ENCODE measurements around the gene TBC1D16.

The TBC1D16 gene

DNA sequence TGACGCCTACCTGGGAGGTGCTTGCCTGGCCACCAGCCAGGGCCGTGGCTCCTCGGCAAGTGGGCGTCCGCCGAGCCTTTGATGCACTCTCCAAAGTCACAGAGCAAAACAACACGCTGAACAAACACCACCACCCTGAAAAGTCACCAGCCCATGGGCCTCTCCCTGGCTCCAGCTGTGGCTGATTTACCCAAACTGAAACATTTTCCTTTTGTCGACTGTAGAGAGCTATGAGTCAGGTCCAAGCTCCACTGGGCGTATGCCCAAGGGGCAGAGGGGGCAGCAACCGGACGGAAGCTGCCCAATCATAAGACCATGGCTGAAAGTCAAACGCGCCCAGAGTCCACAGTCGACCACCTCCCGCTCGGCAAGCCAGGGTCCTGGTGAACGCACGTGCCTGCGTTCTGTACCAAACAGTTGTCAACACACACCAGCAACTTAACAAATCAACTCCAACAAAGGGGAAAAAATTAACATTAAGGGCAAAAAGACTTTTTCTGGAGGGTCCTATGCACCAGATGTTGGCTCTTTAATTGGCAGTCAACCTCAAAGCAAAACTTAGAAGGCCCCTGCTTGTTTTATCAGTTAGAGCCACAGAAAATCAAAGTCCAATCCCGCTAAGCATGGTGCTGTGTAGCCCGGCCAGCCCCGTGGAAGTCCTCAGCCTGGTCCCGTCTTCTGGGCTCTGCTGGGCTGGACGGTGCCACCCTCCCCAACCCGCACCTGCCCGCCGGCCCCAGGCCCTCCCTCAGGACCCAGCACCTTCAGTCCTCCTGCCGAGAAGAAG is 47.3 kb downstream of the TBC1D16 start:
- no peak for DNase-seq (ENCODE audit: low read depth, low spot score)

DNA sequence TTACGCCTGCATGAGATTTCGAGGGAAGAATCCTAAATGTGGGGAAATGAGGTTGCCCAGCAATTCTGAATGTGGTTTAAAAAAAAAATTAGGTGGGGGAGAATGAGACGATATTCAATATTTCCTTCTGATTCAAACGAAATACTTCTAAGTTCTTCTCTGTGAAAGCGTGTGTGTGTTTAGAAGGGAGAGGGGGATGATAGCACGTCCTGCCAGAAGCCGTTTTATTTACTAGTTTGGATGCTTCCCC is 47.8 kb downstream of the TBC1D16 start:
- no peak for DNase-seq (ENCODE audit: low read depth, low spot score)

- DNase-seq (ENCODE audit: low read depth, low spot score): no peak
Measured at GRCh38 chr17:79987187-79987934, 48.3 kb downstream of the TBC1D16 start.

- no peak for DNase-seq (ENCODE audit: low read depth, low spot score)
Measured at GRCh38 chr17:79986411-79987186, 49.1 kb downstream of the TBC1D16 start.

DNA sequence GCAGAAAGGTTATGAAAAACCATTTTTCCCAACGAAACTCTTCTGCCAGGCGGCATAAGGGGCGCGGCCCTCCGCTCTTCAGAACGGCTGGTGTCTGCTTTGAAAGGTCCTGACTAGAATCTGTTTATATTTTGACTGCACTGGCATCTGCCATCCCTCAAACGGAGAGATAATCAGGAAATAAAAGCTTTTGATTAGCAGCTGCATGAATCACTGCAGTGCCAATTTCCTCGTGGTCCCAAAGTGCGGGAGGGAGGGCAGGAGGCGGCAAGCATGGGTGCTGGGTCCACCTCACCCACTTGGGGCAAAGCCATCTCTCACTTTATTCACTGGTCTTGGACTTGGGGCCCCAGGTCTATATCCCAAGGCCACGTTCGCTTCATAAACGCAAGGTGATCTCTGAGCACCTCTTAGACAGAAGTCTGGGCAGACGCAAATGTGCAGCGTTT is 49.7 kb downstream of the TBC1D16 start:
- DNase-seq (ENCODE audit: low read depth, low spot score): no peak

GRCh38 chr17:79985361-79985942 is 50.2 kb downstream of the TBC1D16 start:
- no peak for DNase-seq (ENCODE audit: low read depth, low spot score)

DNA sequence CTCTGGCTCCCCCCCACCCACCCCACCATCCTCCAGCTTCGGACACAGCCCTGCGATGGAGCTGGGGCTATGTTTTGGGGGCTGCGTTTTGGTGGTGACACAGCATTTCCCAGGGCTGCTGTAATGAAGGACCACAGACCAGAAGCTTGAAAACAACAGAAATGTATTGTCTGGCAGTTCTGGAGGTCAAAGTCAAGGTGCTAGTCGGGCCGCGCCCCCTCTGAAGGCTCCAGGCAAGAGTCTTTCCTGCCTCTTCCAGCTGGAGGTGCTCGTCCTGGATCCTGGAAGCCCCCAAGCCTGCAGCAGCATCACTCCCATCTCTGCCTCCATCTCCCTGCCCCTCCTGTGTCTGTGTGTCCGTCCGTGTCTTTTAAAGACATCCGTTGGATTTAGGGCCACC is 50.8 kb downstream of the TBC1D16 start:
- no peak for DNase-seq (ENCODE audit: low read depth, low spot score)

DNA sequence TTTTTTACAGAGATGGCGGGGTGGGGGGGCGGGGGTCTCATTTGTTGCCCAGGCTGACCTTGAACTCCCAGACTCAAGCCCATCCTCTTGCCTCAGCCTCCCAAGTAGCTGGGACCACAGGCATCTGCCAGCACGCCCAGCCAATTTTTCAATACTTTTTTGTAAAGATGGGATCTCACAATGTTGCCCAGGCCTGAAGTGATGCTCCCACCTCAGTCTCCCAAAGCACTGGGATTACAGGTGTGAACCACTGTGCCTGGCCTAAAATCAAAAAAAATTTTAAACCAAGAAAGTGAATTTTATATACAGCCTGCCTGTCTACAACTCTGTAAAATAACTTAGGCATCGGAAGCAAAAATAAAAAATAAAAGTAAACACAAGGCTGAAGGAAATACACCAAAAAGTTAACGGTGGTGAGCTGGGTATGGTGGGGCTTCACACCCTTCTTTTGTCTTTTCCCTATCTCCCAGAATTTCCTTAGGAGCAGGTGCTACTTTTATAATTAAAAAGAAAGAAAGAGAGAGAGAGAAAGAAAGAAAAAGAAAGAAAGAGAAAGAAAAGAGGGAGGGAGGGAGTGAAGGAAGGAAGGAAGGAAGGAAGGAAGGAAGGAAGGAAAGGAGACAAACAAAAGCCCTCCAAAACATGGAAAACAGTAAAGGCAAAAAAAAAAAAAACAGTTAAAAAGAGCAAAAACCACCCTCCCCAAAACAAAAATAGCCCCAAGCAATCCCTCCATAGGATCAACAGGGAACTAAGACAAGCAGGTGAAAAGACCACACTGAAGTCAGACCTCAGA is 51.4 kb downstream of the TBC1D16 start:
- no peak for DNase-seq (ENCODE audit: low read depth, low spot score)

GRCh38 chr17:79983456-79983855 is 52.2 kb downstream of the TBC1D16 start:
- DNase-seq (ENCODE audit: low read depth, low spot score): no peak

- DNase-seq (ENCODE audit: low read depth, low spot score): no peak
Measured at GRCh38 chr17:79982986-79983385, 52.7 kb downstream of the TBC1D16 start.

GRCh38 chr17:79981661-79982101 is 54.0 kb downstream of the TBC1D16 start:
- no peak for DNase-seq (ENCODE audit: low read depth, low spot score)

DNA sequence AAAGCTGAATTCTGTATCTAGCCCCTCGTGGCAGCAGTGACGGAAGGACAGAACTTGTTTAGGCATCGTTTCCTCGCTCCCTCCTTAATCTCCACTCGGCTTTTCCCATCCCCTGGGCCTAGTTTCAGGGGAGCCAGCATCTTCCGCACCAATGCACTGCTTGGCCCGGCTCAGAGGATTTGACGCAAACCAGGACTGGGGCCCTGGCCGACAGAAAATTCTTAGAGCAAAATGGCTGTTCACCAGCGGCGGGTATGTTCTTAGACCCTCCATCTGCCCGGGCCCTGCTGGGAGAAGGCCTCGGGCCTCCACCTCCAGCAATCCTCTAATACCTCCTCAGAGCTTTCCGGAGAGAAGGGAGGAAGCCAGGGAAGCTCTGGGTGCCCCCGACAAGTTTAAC is 54.6 kb downstream of the TBC1D16 start:
- DNase-seq (ENCODE audit: low read depth, low spot score): no peak

DNA sequence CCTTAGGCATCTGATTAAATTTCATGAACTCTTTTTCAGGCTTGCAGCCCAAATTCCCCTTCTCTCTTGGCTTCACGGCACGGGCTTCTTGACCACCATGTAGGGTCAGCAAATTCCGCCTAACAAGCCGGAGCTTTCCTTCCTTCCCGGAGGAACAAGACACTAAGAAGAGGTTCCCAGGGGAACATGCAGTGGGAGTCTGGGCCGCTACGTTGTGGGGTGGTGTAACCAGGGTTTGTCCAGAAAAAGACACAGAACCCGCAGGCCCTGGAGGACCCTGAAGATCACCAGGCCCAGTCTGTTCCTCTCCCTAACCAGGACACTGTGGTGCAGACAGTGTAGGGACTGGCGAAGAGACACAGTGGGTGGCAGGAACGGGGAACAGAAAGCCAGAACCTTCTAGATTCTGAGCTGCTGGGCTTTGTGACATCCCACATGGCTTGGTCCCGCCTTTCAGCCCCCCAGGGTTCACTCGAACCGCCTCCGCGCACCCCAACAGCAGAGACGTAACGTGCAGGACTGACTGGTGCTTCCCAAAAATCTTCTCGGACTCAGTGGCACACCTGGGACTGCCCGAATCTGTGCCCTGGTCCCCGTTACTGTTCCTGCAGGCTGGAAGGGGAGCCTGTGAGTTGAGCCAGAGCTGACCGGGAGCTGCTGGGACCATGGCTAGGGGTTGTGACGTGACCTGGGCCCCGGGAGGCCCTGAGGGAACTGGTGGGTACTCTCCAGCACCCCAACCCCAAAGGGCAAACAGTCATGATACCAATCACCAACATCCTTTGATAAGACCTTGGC is 55.2 kb downstream of the TBC1D16 start:
- no peak for DNase-seq (ENCODE audit: low read depth, low spot score)

DNA sequence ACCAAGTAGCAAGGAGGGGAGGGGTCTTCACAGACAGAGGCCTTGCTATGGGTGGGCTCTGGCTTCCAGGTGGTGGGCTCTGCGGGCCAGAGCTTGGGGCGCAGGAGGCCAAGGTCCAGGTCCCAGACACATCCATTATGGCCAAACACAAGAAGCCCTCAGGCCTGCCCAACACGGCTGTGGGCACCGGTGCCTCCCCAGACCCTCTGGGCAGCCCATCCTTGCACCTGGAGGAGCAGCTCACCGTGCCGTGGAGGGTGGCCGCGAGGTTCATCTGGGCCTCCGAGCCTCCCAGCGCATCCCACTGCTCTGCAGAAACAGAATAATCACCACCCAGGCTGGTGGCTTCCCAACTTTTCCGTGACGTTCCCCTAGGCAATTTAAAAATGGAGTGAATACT is 55.9 kb downstream of the TBC1D16 start:
- DNase-seq (ENCODE audit: low read depth, low spot score): no peak

DNA sequence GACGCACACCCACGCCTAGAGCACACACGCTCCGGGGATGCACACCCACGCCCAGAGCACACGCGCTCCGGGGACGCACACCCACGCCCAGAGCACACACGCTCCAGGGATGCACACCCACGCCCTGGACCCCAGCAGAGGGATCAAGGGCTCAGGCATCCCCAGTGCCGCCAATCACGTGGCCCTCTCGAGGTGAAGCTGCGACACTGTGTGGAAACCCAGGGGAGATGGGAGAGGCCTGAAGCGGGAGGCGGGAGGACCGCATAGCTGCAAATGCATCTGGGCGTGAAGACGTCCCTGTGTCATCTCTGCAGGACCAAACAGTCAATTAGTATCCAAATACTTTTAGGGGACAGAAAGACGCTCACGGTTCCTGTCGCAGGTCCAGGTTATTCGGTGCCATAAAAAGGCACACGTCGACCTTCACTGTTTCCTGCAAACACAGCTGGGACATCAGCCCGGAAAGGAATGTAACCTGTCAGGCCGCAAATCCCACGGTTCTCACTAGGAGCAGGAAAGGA is 56.4 kb downstream of the TBC1D16 start:
- no peak for DNase-seq (ENCODE audit: low read depth, low spot score)

- no peak for DNase-seq (ENCODE audit: low read depth, low spot score)
Measured at GRCh38 chr17:79978548-79978855, 57.2 kb downstream of the TBC1D16 start.

DNA sequence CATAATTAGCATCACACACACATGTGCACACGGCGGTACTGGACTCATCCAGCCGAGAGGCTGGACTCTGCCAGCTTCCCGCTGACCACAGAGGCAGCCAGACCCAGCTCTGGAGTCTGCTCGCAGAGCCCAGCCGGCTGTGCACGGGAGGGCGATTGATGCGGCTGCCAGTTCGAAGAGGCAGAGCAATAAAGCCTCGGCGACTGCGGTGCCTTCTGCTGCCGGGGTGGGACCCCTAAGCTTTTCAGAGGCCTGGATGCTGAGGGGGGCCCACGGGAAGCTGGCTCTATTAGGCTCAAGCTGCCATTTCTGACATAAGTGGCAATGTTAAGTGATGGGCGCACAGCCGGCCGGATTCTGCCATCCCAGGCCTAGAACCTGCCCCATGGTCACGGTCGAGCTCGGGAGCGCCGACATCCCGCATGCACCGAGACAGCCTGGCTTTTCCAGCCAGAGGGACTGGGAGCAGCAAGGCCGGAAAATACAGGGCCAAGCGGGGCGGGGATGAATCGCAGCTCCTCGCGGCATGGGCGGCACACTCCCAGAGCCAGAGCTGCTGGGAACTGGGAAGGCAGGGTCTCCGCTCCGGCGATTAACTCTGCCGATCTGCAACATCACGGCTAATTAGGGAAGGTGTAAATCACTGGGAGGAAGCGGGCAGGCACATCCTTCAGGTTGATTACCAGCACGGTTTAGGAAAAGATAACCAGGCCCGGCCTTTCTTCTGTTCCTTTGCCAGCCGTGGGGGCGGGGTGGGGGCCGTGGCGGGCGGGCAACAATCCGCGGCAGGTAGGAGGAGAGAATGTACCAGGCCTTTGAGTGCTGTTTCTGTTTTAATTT is 57.7 kb downstream of the TBC1D16 start:
- DNase-seq (ENCODE audit: low read depth, low spot score): no peak

GRCh38 chr17:79977161-79977631 is 58.5 kb downstream of the TBC1D16 start:
- no peak for DNase-seq (ENCODE audit: low read depth, low spot score)

DNA sequence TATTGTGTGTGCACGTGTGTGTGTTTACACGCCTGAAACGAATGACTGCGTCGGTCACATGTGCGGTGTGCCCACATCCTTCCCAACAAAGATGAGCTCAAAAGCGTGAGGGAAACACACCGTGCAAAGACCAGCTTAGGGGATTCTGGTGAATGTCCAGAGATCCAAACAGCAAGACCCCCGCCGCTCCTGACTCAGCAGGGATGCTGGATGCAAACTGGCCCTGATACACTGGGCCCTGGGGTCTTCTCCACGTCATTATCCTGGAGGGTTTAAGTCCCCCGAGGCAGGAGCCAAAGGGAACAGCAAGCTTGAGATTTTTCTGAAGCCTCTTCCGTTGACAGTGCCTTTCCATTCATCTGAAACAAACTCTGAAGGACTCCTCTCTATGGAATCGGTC is 59.2 kb downstream of the TBC1D16 start:
- no peak for DNase-seq (ENCODE audit: low read depth, low spot score)
